Keratinocyte (primary cell): Measurements from ENCODE around the gene P4HTM. TPM values are rescaled to one million over a fixed set of nuclear protein-coding genes. Genes with fewer than 3 reads are reported as not detected.

Experiments
- DNase-seq: peaks from one replicate; pipeline ENCODE4 v3.0.0-alpha.2; 2011; ENCODE audit warnings: low read depth, missing footprints, low spot score
- FAIRE-seq: peaks from 2 replicates; lab custom pipeline; 2011; peaks lifted over from hg19 to GRCh38; lab: Jason Lieb, UNC
- H2AFZ ChIP-seq: 2 replicates; pipeline ENCODE4 v1.6.0; 2012; ENCODE audit warnings: low read length, control low read depth, inconsistent platforms; ENCODE audit not compliant: control insufficient read depth
- H3K27ac ChIP-seq: 2 replicates; pipeline ENCODE4 v1.5.1; 2011; ENCODE audit warnings: low read length; ENCODE audit not compliant: control insufficient read depth, insufficient read depth
- H3K27me3 ChIP-seq: 3 replicates; pipeline ENCODE4 v1.6.0; 2011; ENCODE audit warnings: low read length; ENCODE audit not compliant: control insufficient read depth, insufficient read depth; ENCODE audit errors: extremely low read depth
- H3K36me3 ChIP-seq, 2 experiments: 2 replicates in 1 of 2; 3 replicates in 1 of 2; pipeline ENCODE4 v1.5.1; 2011; ENCODE audit warnings: low read length in 2 of 2, mild to moderate bottlenecking in 1 of 2; ENCODE audit not compliant: control insufficient read depth in 2 of 2, insufficient read depth in 2 of 2; ENCODE audit errors: extremely low read depth in 1 of 2
- H3K4me1 ChIP-seq: 3 replicates; pipeline ENCODE4 v1.5.1; 2011; ENCODE audit warnings: low read length; ENCODE audit not compliant: control insufficient read depth, insufficient read depth; ENCODE audit errors: extremely low read depth
- H3K4me2 ChIP-seq: 3 replicates; pipeline ENCODE4 v1.6.0; 2011; ENCODE audit warnings: low read depth, low read length; ENCODE audit not compliant: control insufficient read depth, insufficient read depth; ENCODE audit errors: extremely low read depth
- H3K4me3 ChIP-seq, 3 experiments: fragments of 200-600 bp in 1 of 3; sonication (generic) in 1 of 3; 2 replicates in 2 of 3; 3 replicates in 1 of 3; pipeline ENCODE4 v1.5.1; 2011 to 2016; ENCODE audit warnings: low read length in 3 of 3, mild to moderate bottlenecking in 3 of 3, control low read depth in 2 of 3, inconsistent platforms in 1 of 3, low read depth in 1 of 3, mixed read lengths in 1 of 3, mixed run types in 1 of 3, moderate library complexity in 1 of 3; ENCODE audit not compliant: control insufficient read depth in 2 of 3, insufficient read depth in 2 of 3; ENCODE audit errors: extremely low read depth in 1 of 3
- H3K79me2 ChIP-seq: 2 replicates; pipeline ENCODE4 v1.6.0; 2012; ENCODE audit warnings: low read length; ENCODE audit not compliant: control insufficient read depth, insufficient read depth
- H3K9ac ChIP-seq: 3 replicates; pipeline ENCODE4 v1.6.0; 2011; ENCODE audit warnings: low read length; ENCODE audit not compliant: control insufficient read depth, insufficient read depth; ENCODE audit errors: extremely low read depth
- H3K9me1 ChIP-seq: 3 replicates; pipeline ENCODE4 v1.6.0; 2011; ENCODE audit warnings: low read length; ENCODE audit not compliant: control insufficient read depth, insufficient read depth; ENCODE audit errors: extremely low read depth
- H3K9me3 ChIP-seq: 2 replicates; pipeline ENCODE4 v1.5.1; 2012; ENCODE audit warnings: low read depth, low read length; ENCODE audit not compliant: control insufficient read depth
- H4K20me1 ChIP-seq: 3 replicates; pipeline ENCODE4 v1.6.0; 2011; ENCODE audit warnings: low read length; ENCODE audit not compliant: control insufficient read depth, insufficient read depth; ENCODE audit errors: extremely low read depth
- EZH2 ChIP-seq: IDR thresholded peaks from one replicate; pipeline ENCODE4 v1.6.1; 2012; ENCODE audit warnings: inconsistent platforms, mild to moderate bottlenecking, low read length, moderate library complexity
- dilution Hi-C: fragments of 300-500 bp; cut with MboI; formaldehyde crosslinking; loops from one replicate; pipeline ENCODE4 v1.7.0; 2020; ENCODE audit warnings: low sequenced_read_pairs; ENCODE audit not compliant: extremely low pct_ligation_motif_present
- polyA plus RNA-seq, 5 experiments: library from polyadenylated mRNA; depleted of rRNA in 3 of 5; stranded (reverse) in 3 of 5; stranded (forward) in 1 of 5; unstranded in 1 of 5; fragments of >200 nt; gene quantifications; 1 replicate in 1 of 5; 2 replicates in 3 of 5; 3 replicates in 1 of 5; pipeline versions ENCODE4 v1.2.1 to v1.2.3, GENCODE V29; 2011 to 2012; ENCODE audit warnings: missing spikeins in 2 of 5, low read depth in 1 of 5, low replicate concordance in 1 of 5
- TF ChIP-seq, protein P1 (sequence below), 3 experiments: IDR thresholded peaks in 1 of 3; conservative IDR thresholded peaks in 1 of 3; optimal IDR thresholded peaks in 1 of 3; 2 replicates in 2 of 3; 3 replicates in 1 of 3; pipeline versions ENCODE3 to v1.5.1; 2011; ENCODE audit warnings: low read length in 3 of 3, mild to moderate bottlenecking in 3 of 3, moderate library complexity in 2 of 3, control low read depth in 1 of 3, inconsistent platforms in 1 of 3; ENCODE audit not compliant: insufficient read depth in 2 of 3; ENCODE audit errors: extremely low read depth in 1 of 3

The P4HTM gene
- polyA plus RNA-seq, 1 donor (not counting 4 experiments of a cell fraction or from before 2014, with no cell fraction given), result 0.93 TPM

DNA sequence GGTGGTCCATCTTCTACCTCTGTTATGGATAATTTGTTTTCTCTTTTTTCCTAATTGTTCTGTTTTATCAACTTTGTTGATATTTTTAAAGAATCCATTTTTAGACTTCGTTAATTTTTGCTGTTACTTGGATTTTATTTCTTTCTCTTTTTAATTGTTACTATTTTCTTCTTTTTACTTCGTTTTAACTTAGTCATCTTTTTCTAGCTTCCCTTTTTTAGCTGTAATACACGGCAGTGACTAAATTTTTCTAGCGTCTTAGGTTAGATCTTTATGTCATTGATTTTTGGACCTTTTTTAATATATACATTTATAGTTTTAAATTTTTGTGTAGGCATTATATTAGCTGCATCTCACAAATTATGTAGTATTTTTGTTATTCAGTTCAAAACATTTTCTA is 38.3 kb upstream of the P4HTM start:
- DNase-seq, result no peak
- peaks cover 0 to 7% of the 10 kb centered on the region in 2 experiments for H3K36me3 ChIP-seq
- dilution Hi-C loops, result no loop called here
- no peak overlapping the region for H3K9ac ChIP-seq
- no peaks in the 10 kb centered on the region for H3K27me3 ChIP-seq
- TF ChIP-seq, protein P1, sequence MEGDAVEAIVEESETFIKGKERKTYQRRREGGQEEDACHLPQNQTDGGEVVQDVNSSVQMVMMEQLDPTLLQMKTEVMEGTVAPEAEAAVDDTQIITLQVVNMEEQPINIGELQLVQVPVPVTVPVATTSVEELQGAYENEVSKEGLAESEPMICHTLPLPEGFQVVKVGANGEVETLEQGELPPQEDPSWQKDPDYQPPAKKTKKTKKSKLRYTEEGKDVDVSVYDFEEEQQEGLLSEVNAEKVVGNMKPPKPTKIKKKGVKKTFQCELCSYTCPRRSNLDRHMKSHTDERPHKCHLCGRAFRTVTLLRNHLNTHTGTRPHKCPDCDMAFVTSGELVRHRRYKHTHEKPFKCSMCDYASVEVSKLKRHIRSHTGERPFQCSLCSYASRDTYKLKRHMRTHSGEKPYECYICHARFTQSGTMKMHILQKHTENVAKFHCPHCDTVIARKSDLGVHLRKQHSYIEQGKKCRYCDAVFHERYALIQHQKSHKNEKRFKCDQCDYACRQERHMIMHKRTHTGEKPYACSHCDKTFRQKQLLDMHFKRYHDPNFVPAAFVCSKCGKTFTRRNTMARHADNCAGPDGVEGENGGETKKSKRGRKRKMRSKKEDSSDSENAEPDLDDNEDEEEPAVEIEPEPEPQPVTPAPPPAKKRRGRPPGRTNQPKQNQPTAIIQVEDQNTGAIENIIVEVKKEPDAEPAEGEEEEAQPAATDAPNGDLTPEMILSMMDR (optimal IDR thresholded peaks at IDR 0.05 in 1 of 3, IDR thresholded peaks at IDR 0.05 in 1 of 3, conservative IDR thresholded peaks at IDR 0.05 in 1 of 3; ENCODE audit: extremely low read depth in 1 of 3, insufficient read depth in 2 of 3, low read length in 3 of 3), result no peak
- no peak for TF ChIP-seq EZH2
- no peaks in the 10 kb centered on the region for H3K4me1 ChIP-seq
- H3K4me3 ChIP-seq, result no peak overlapping the region
- no peak overlapping the region for H3K4me2 ChIP-seq
- peaks cover 1% of the 10 kb centered on the region for H3K9me1 ChIP-seq
- H3K79me2 ChIP-seq, result peaks cover 31% of the 10 kb centered on the region
- H3K27ac ChIP-seq, result no peak overlapping the region
- peaks cover 3% of the 10 kb centered on the region for H4K20me1 ChIP-seq
- H3K9me3 ChIP-seq, result no peaks in the 10 kb centered on the region
- no peak overlapping the region for H2AFZ ChIP-seq
- no peak for FAIRE-seq

DNA sequence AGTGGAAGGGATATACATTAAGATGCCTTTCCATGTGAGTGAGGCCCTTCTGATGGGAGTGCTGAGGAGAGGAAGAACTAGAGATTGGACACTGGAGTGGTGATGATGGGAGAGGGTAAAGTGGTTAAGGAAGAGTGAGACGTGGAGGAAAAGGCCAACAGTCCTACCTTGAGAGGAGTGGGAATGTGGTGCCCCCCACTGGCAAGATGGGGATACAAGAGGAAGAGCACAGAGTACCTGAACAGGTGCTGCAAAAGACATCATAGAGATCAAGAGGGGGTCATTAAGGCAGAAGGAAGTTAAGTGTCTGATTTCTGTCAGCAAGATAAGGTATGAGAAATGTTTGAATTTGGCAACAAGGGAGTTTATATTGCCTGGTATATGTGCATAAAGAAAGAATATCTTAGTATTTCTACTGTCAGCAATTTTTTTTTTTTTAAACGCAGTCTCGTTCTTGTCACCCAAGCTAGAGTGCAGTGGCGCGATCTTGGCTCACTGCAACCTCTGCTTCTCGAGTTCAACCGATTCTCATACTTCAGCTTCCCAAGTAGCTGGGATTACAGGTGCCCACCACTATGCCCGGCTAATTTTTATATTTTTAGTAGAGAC is 37.4 kb upstream of the P4HTM start:
- no peak overlapping the region for H3K4me3 ChIP-seq
- H3K4me1 ChIP-seq, result no peaks in the 10 kb centered on the region
- H4K20me1 ChIP-seq, result peaks cover 3% of the 10 kb centered on the region
- no peak overlapping the region for H3K9ac ChIP-seq
- no peaks in the 10 kb centered on the region for H3K9me1 ChIP-seq
- no peaks in the 10 kb centered on the region for H3K27me3 ChIP-seq
- dilution Hi-C loops, result no loop called here
- DNase-seq (no peak), FAIRE-seq (peak; percentile 48)
- H3K4me2 ChIP-seq, result no peak overlapping the region
- no peak overlapping the region for H3K27ac ChIP-seq
- H2AFZ ChIP-seq, result no peak overlapping the region
- H3K9me3 ChIP-seq, result no peaks in the 10 kb centered on the region
- TF ChIP-seq, protein P1 (optimal IDR thresholded peaks at IDR 0.05 in 1 of 3, IDR thresholded peaks at IDR 0.05 in 1 of 3, conservative IDR thresholded peaks at IDR 0.05 in 1 of 3; ENCODE audit: extremely low read depth in 1 of 3, insufficient read depth in 2 of 3, low read length in 3 of 3), result peak; percentile 44 to 77 (median 54)
- no peak for TF ChIP-seq EZH2
- peaks cover 33% of the 10 kb centered on the region for H3K79me2 ChIP-seq
- peaks cover 0 to 10% of the 10 kb centered on the region in 2 experiments for H3K36me3 ChIP-seq
